AG04450 (cell line): ENCODE measurements around the gene ETDB. TPM values are rescaled to one million over a fixed set of nuclear protein-coding genes. Genes with fewer than 3 reads are reported as not detected.
"Not testable (repeated sequence)": the region's sequence is repeated elsewhere in the genome, so short reads cannot be mapped to it uniquely, and the experiment has no call there.

Source experiments
- CTCF ChIA-PET: fragments of 300-600, 350-600 bp; formaldehyde crosslinking; extraction: SDS; loops from one replicate; lab custom pipeline; 2022; ENCODE audit warnings: antibody characterized with exemption, inconsistent platforms; lab: Charles Lee
- POLR2A ChIA-PET: fragments of 350-600 bp; formaldehyde crosslinking; extraction: SDS; loops from one replicate; lab custom pipeline; 2021; ENCODE audit warnings: antibody characterized with exemption, inconsistent platforms; lab: Yijun Ruan, JAX
- DNase-seq: peaks from one replicate; pipeline ENCODE4 v3.0.0-alpha.2; 2011; ENCODE audit warnings: low read depth, low spot score
- H3K27ac ChIP-seq: one replicate; pipeline ENCODE4 v1.5.1; 2012; ENCODE audit warnings: low read depth, low read length, control low read depth
- H3K27me3 ChIP-seq: one replicate; pipeline ENCODE4 v1.6.0; 2012; ENCODE audit warnings: low read length; ENCODE audit not compliant: control insufficient read depth, insufficient read depth
- H3K4me3 ChIP-seq: 2 replicates; pipeline ENCODE4 v1.5.1; 2011; ENCODE audit warnings: mild to moderate bottlenecking, low read depth, low read length, control low read depth
- H3K9me3 ChIP-seq: 2 replicates; pipeline ENCODE4 v1.5.1; 2012; ENCODE audit warnings: low read length; ENCODE audit not compliant: control insufficient read depth, insufficient read depth
- CTCF ChIP-seq: IDR thresholded peaks from 2 replicates; pipeline ENCODE4 v1.5.1; 2011; ENCODE audit warnings: low read depth, low read length, control low read depth, inconsistent platforms
- polyA minus RNA-seq: library from RNA; depleted of rRNA, polyadenylated mRNA; stranded (reverse); fragments of >200 nt; gene quantifications from 2 replicates; pipeline ENCODE4 v1.2.3, GENCODE V29; 2011; rRNA and poly(A)+ RNA removed
- polyA plus RNA-seq: library from polyadenylated mRNA; depleted of rRNA; stranded (reverse); fragments of >200 nt; gene quantifications from 2 replicates; pipeline ENCODE4 v1.2.3, GENCODE V29; 2011; rRNA removed

ETDB gene
- polyA plus RNA-seq, result not detected in 2 replicates
- polyA minus RNA-seq, result not detected in 2 replicates

- H3K9me3 ChIP-seq, H3K4me3 ChIP-seq, H3K27me3 ChIP-seq, DNase-seq, H3K27ac ChIP-seq, POLR2A ChIA-PET, CTCF ChIA-PET: not testable (repeated sequence)
These were observed at the start of gene ETDB for GRCh38 chrX:135120056-135120576. TSS of gene ETDB (minus strand) at chrX:135120526. CDS start at chrX:135119261, 1,265 bp downstream.

GRCh38 chrX:135169534-135169933, 49.2 kb upstream of the ETDB start:
- H3K4me3 ChIP-seq, CTCF ChIA-PET, H3K27me3 ChIP-seq, DNase-seq, POLR2A ChIA-PET, H3K9me3 ChIP-seq, H3K27ac ChIP-seq: not testable (repeated sequence)

GRCh38 chrX:135168486-135168885, 48.2 kb upstream of the ETDB start:
- Histone ChIP-seq H3K4me3 (no peak overlapping the region), H3K9me3 (no peaks in the 10 kb centered on the region), H3K27ac (no peak overlapping the region), H3K27me3 (no peaks in the 10 kb centered on the region)
- ChIA-PET CTCF (no interaction called here), POLR2A (no interaction called here)
- DNase-seq, result no peak
- no peak for TF ChIP-seq CTCF

- CTCF ChIA-PET, POLR2A ChIA-PET: not testable (repeated sequence)
These were observed 34.4 kb upstream of the ETDB start for GRCh38 chrX:135154688-135155087.

GRCh38 chrX:135126145-135126544, 5.8 kb upstream of the ETDB start:
- H3K4me3 ChIP-seq, DNase-seq, H3K9me3 ChIP-seq, POLR2A ChIA-PET, H3K27ac ChIP-seq, H3K27me3 ChIP-seq, CTCF ChIA-PET: not testable (repeated sequence)

More at GRCh38 chrX:135154688-135155087, 34.4 kb upstream of the ETDB start:
- H3K27me3 ChIP-seq, H3K27ac ChIP-seq, H3K4me3 ChIP-seq, H3K9me3 ChIP-seq, DNase-seq: not testable (repeated sequence)

- POLR2A ChIA-PET, CTCF ChIA-PET, H3K27ac ChIP-seq: not testable (repeated sequence)
These were observed 4.3 kb downstream of the ETDB start for GRCh38 chrX:135116064-135116463.

GRCh38 chrX:135114392-135114791, 5.9 kb downstream of the ETDB start:
- H3K27ac ChIP-seq, result no peak overlapping the region
- TF ChIP-seq CTCF, result no peak
- no peak overlapping the region for H3K4me3 ChIP-seq
- H3K9me3 ChIP-seq, result no peaks in the 10 kb centered on the region
- ChIA-PET CTCF (no interaction called here), POLR2A (no interaction called here)
- DNase-seq, result no peak
- no peaks in the 10 kb centered on the region for H3K27me3 ChIP-seq

More at GRCh38 chrX:135116064-135116463, 4.3 kb downstream of the ETDB start:
- not testable (repeated sequence) for H3K4me3 ChIP-seq, H3K27me3 ChIP-seq, H3K9me3 ChIP-seq, DNase-seq
